Ovary (tissue), 9 donors: Measurements from ENCODE around the gene NFASC. TPM values are rescaled to one million over a fixed set of nuclear protein-coding genes. Genes with fewer than 3 reads are reported as not detected.

Experiments
- DNase-seq, 5 donors: peaks; one replicate each; pipeline ENCODE4 v3.0.0-alpha.2; 2019 to 2020
- H3K27ac ChIP-seq, 2 donors: fragments of 200-600 bp; one replicate each; pipeline versions ENCODE4 v1.5.1 to v1.8.0; 2019 to 2022
- H3K27me3 ChIP-seq: fragments of 200-600 bp; one replicate; pipeline ENCODE4 v1.8.0; 2022
- H3K36me3 ChIP-seq: fragments of 200-600 bp; sonication (generic); one replicate; pipeline ENCODE4 v1.5.1; 2019
- H3K4me1 ChIP-seq: one replicate; pipeline ENCODE4 v1.8.1; 2013; ENCODE audit warnings: mild to moderate bottlenecking, moderate library complexity; ENCODE audit not compliant: insufficient read depth
- H3K4me3 ChIP-seq: fragments of 200-600 bp; sonication (generic); one replicate; pipeline ENCODE4 v1.5.1; 2017
- H3K9me3 ChIP-seq, 2 donors: fragments of 200-600 bp in 1 of 2; sonication (generic) in 1 of 2; one replicate each; pipeline versions ENCODE4 v1.5.1 to v1.8.1; 2013 to 2019; ENCODE audit warnings: mild to moderate bottlenecking in 1 of 2, moderate library complexity in 1 of 2
- CTCF ChIP-seq, 3 donors: fragments of 450-650 bp in 2 of 3; fragments of 200-600 bp in 1 of 3; IDR thresholded peaks; one replicate each; pipeline versions ENCODE4 v1.5.1 to v1.8.0; 2016 to 2022; ENCODE audit warnings: antibody characterized with exemption in 3 of 3, mild to moderate bottlenecking in 1 of 3
- EP300 ChIP-seq: sonication (generic); formaldehyde crosslinking; IDR thresholded peaks from one replicate; pipeline ENCODE4 v1.6.1; 2017; ENCODE audit warnings: antibody characterized with exemption
- POLR2A ChIP-seq: fragments of 450-650 bp; IDR thresholded peaks from one replicate; pipeline ENCODE4 v1.6.1; 2017; ENCODE audit warnings: antibody characterized with exemption, mild to moderate bottlenecking, moderate library complexity
- WGBS, 3 donors: extraction: QIAGEN DNeasy Blood & Tissue Kit in 1 of 3; methylation state at CpG; one replicate each; pipeline versions ENCODE4 v1.1.5 to v1.1.7; 2013 to 2017; 5-methylcytosine and 5-hydroxymethylcytosine counted together
- intact Hi-C, 4 donors: fragments of 100-400 bp; cut with DNase I; formaldehyde crosslinking; loops; one replicate each; pipeline versions ENCODE4 v1.11.0 to v1.15.1; 2022 to 2023
- polyA plus RNA-seq, 2 donors: library from polyadenylated mRNA; stranded (reverse); fragments of 200-250 nt in 1 of 2; fragments of 350-450 nt in 1 of 2; fragmentation: Illumina TruSeq in 1 of 2; extraction: RNeasy Lipid Tissue Mini Kit (QIAGEN cat#74804) in 1 of 2; gene quantifications; one replicate each; pipeline ENCODE4 v1.2.3, GENCODE V29; 2013 to 2014
- total RNA-seq, 7 donors: library from RNA; depleted of rRNA in 2 of 7; stranded (reverse); fragments of >200 nt in 2 of 7; fragmentation: NEBNext Ultra II Directional in 3 of 7; extraction: Animal tissue kit (Norgen Biotek cat#: 25700) in 3 of 7; gene quantifications; one replicate each; pipeline versions ENCODE4 v1.1.0 to v1.2.4, GENCODE V29; 2016 to 2023
- donor health status: DM: no; HTN: no; CAD: no; lungs with moderate emphysema.
- donor health status: DM: no; HTN: no; CAD: no.
- donor health status: Bipolar disorder and iron deficiency.
- donor health status: DM: yes; HTN: yes; CAD: no.
- donor health status: DM: no; HTN: no; CAD: no.
- donor health status: DM: yes; HTN: yes; CAD: no.

Gene NFASC
- total and polyA plus RNA-seq, 9 donors, result 9.3 to 73.2 (median 20.9) TPM

GRCh38 chr1:204979306-204979705 lies 108.6 kb downstream of the NFASC start:
- no peak for TF ChIP-seq POLR2A
- TF ChIP-seq EP300, result no peak
- no peak for TF ChIP-seq CTCF (IDR thresholded peaks at IDR 0.05)
- Histone ChIP-seq H3K27ac (no peak overlapping the region), H3K9me3 (no peaks in the 10 kb centered on the region), H3K4me3 (no peak overlapping the region), H3K4me1 (no peaks in the 10 kb centered on the region), H3K27me3 (no peaks in the 10 kb centered on the region), H3K36me3 (no peaks in the 10 kb centered on the region)
- no peak for DNase-seq
- intact Hi-C loops, result loop anchor here in 2 of 4 donors (5.0 kb wide), 3 partner anchors 83 to 278 kb away; no protein-coding TSS in a partner anchor
- 91 to 95% (median 94%) methylated on average over 18 of the region's 18 CpGs for WGBS, 3 donors

DNA sequence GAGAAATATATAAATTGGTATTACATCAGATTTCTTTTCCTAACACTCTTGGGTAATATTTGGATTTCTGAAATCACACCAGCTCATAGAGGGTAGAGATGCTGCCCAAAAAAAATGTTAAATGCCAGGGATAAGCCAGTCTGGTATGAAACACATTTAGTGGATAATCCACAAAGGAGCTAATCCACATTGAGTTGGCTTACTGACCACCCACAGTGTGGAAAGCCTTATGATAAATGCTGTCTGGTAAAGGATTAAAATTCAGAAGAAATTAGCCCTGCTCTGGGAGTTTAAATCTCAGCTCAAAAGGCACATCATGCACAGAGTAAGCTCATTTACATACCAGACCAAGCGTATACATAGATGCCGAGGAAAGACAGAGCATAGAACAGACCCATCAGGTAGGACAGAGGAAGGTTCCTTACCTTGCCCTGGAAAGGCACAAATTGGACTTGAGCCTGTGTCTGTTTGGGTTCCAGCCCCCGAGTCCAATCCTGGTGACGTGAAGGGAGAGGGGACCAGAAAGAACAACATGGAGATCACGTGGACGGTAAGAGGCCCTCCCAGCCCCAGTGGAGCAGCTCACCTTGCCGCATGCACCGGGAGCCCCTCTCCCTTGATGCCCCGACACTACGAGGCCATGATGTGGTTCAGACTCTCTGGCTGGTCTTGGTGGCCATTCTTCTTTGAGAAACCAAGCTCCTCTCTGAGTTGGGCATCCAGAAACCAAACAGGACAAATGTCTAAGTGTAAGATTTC lies 109.4 kb downstream of the NFASC start:
- TF ChIP-seq CTCF (IDR thresholded peaks at IDR 0.05) (no peak), POLR2A (no peak), EP300 (no peak)
- Histone ChIP-seq H3K9me3 (no peaks in the 10 kb centered on the region), H3K27me3 (no peaks in the 10 kb centered on the region), H3K27ac (no peak overlapping the region), H3K36me3 (no peaks in the 10 kb centered on the region), H3K4me3 (no peak overlapping the region), H3K4me1 (no peaks in the 10 kb centered on the region)
- intact Hi-C loops, result loop anchor here in 3 of 4 donors (5.0 kb wide), 3 partner anchors 82 to 277 kb away; no protein-coding TSS in a partner anchor
- DNase-seq, result no peak
- WGBS, 3 donors, result 89 to 95% (median 94%) methylated on average over 10 of the region's 10 CpGs

DNA sequence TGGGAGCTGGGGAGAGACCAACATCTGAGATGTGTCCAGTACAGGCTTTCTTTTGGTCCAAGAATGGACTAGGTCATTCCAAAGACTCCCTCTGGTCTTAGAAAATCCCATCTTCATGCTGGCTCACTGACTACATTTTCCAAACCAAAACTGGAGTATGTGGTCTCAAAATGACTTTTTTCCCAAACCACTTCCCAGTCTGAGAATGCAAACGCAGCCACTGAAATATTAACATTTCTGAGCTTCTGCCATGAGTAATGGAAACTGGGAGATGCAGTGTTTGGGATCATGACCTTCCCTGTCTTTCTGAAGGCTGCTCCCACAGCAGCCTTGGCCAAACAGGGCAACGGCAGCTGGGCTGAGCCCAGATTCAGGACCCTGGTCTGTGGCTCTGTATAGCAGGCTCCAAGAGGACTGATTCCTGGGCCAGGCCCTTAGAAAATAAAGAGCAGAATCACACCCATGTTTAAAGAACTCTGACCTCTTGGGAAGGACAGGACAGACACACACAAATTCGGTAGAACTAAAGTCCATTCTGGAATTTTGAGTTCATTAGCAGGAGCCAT lies 110.3 kb downstream of the NFASC start:
- Histone ChIP-seq H3K27ac (no peak overlapping the region), H3K9me3 (no peaks in the 10 kb centered on the region), H3K36me3 (no peaks in the 10 kb centered on the region), H3K27me3 (no peaks in the 10 kb centered on the region), H3K4me3 (no peak overlapping the region), H3K4me1 (no peaks in the 10 kb centered on the region)
- intact Hi-C loops, result loop anchor here in 1 of 4 donors (5.0 kb wide), 1 partner anchor 81 kb away; no protein-coding TSS in a partner anchor
- WGBS, 3 donors, result 13 to 19% (median 16%) methylated on average over 3 of the region's 3 CpGs
- no peak for DNase-seq
- TF ChIP-seq CTCF (IDR thresholded peaks at IDR 0.05), result no peak
- TF ChIP-seq EP300, result no peak
- TF ChIP-seq POLR2A, result no peak

- Histone ChIP-seq H3K27me3 (no peaks in the 10 kb centered on the region), H3K27ac (no peak overlapping the region), H3K36me3 (no peaks in the 10 kb centered on the region), H3K4me1 (no peaks in the 10 kb centered on the region), H3K4me3 (no peak overlapping the region), H3K9me3 (no peaks in the 10 kb centered on the region)
- no peak for TF ChIP-seq CTCF (IDR thresholded peaks at IDR 0.05)
- TF ChIP-seq EP300, result no peak
- TF ChIP-seq POLR2A, result no peak
- intact Hi-C loops, result loop anchor here in 1 of 4 donors (5.0 kb wide), 1 partner anchor 79 kb away; no protein-coding TSS in a partner anchor
- DNase-seq, result no peak
- 87 to 91% (median 88%) methylated on average over 11 of the region's 11 CpGs for WGBS, 3 donors
These were observed 112.5 kb downstream of the NFASC start for GRCh38 chr1:204983136-204983535.
